ENCODE data around the gene LPGAT1. TPM values are rescaled to one million over a fixed set of nuclear protein-coding genes. Genes with fewer than 3 reads are reported as not detected.

The LPGAT1 gene
- total and polyA plus RNA-seq, 2 of the 13 experiments (the other 11 are each of a cell fraction or from before 2014, with no cell fraction given), result 12.1 to 48.3 TPM

- no peak for TF ChIP-seq ZNF816 (CRISPR knock-in tag; IDR thresholded peaks at IDR 0.05; ENCODE audit: borderline replicate concordance)
- no peak for TF ChIP-seq MEF2D (CRISPR knock-in tag; IDR thresholded peaks at IDR 0.05)
- TF ChIP-seq HCFC1 (IDR thresholded peaks at IDR 0.05; ENCODE audit: low read depth, low read length), result no peak
- no peak for TF ChIP-seq POLR2AphosphoS2 (IDR thresholded peaks at IDR 0.05; ENCODE audit: low read depth, low read length)
- TF ChIP-seq NFE2L2 (IDR thresholded peaks at IDR 0.05; ENCODE audit: low read length), result no peak
- TF ChIP-seq ZNF292 (CRISPR knock-in tag; IDR thresholded peaks at IDR 0.05; ENCODE audit: borderline replicate concordance, low read depth), result no peak
- no peak for TF ChIP-seq ZBTB10 (CRISPR knock-in tag; IDR thresholded peaks at IDR 0.05; ENCODE audit: borderline replicate concordance)
- no peak for TF ChIP-seq FOXO4 (CRISPR knock-in tag; conservative IDR thresholded peaks at IDR 0.05)
- TF ChIP-seq HNF4A (CRISPR knock-in tag; IDR thresholded peaks at IDR 0.05), result no peak
- TF ChIP-seq, protein P1, sequence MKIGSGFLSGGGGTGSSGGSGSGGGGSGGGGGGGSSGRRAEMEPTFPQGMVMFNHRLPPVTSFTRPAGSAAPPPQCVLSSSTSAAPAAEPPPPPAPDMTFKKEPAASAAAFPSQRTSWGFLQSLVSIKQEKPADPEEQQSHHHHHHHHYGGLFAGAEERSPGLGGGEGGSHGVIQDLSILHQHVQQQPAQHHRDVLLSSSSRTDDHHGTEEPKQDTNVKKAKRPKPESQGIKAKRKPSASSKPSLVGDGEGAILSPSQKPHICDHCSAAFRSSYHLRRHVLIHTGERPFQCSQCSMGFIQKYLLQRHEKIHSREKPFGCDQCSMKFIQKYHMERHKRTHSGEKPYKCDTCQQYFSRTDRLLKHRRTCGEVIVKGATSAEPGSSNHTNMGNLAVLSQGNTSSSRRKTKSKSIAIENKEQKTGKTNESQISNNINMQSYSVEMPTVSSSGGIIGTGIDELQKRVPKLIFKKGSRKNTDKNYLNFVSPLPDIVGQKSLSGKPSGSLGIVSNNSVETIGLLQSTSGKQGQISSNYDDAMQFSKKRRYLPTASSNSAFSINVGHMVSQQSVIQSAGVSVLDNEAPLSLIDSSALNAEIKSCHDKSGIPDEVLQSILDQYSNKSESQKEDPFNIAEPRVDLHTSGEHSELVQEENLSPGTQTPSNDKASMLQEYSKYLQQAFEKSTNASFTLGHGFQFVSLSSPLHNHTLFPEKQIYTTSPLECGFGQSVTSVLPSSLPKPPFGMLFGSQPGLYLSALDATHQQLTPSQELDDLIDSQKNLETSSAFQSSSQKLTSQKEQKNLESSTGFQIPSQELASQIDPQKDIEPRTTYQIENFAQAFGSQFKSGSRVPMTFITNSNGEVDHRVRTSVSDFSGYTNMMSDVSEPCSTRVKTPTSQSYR (CRISPR knock-in tag; IDR thresholded peaks at IDR 0.05; ENCODE audit: borderline replicate concordance), result no peak
- TF ChIP-seq, protein P2, sequence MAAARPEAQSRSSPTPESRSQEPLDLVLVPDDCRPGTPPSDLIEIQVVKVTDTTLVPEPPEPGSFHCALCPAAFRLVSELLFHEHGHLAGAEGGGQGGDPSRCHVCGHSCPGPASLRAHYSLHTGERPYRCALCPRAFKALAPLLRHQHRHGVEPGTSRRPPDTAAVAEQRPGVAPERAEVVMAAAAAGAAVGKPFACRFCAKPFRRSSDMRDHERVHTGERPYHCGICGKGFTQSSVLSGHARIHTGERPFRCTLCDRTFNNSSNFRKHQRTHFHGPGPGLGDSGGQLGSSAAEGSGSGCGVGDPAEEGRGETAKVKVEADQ (CRISPR knock-in tag; IDR thresholded peaks at IDR 0.05; ENCODE audit: borderline replicate concordance), result no peak
- no peak for TF ChIP-seq ZNF570 (CRISPR knock-in tag; IDR thresholded peaks at IDR 0.05; ENCODE audit: borderline replicate concordance)
- no peak for TF ChIP-seq ZNF589 (CRISPR knock-in tag; conservative IDR thresholded peaks at IDR 0.05)
- TF ChIP-seq MAFK (conservative IDR thresholded peaks at IDR 0.05 in 1 of 2, IDR thresholded peaks at IDR 0.05 in 1 of 2; ENCODE audit: low read length in 2 of 2), result no peak
- TF ChIP-seq HNF4G (IDR thresholded peaks at IDR 0.05; ENCODE audit: borderline replicate concordance, low read depth, low read length), result no peak; the same call in 1 of the 2 replicates
- TF ChIP-seq HNF4G (CRISPR knock-in tag; IDR thresholded peaks at IDR 0.05; ENCODE audit: borderline replicate concordance, low read depth), result no peak; the same call in 1 of the 2 replicates
- TF ChIP-seq ZSCAN21 (CRISPR knock-in tag; IDR thresholded peaks at IDR 0.05; ENCODE audit: borderline replicate concordance), result peak; percentile 36; the same call in 1 of the 2 replicates
- TF ChIP-seq MAFF (IDR thresholded peaks at IDR 0.05; ENCODE audit: low read depth, low read length), result no peak
- no peak for TF ChIP-seq ZFP36 (IDR thresholded peaks at IDR 0.05; ENCODE audit: borderline replicate concordance, low read depth, low read length, partially characterized antibody)
- no peak for TF ChIP-seq CC2D1A (CRISPR knock-in tag; IDR thresholded peaks at IDR 0.05)
- no peak for TF ChIP-seq REXO4 (CRISPR knock-in tag; IDR thresholded peaks at IDR 0.05; ENCODE audit: borderline replicate concordance)
- no peak for TF ChIP-seq ZNF550 (CRISPR knock-in tag; IDR thresholded peaks at IDR 0.05; ENCODE audit: borderline replicate concordance)
These were observed at the start of gene LPGAT1 (continued) for GRCh38 chr1:211830328-211831142.

Measured in HepG2 (cell line).